Measurements from ENCODE around the gene ZNF428. TPM values are rescaled to one million over a fixed set of nuclear protein-coding genes. Genes with fewer than 3 reads are reported as not detected.
A peak's percentile ranks its signal among the peaks of the same experiment; 100 is the strongest.

Gene ZNF428
- total and polyA plus RNA-seq, 7 donors = 18.0 to 40.2 (median 33.6) TPM

DNA sequence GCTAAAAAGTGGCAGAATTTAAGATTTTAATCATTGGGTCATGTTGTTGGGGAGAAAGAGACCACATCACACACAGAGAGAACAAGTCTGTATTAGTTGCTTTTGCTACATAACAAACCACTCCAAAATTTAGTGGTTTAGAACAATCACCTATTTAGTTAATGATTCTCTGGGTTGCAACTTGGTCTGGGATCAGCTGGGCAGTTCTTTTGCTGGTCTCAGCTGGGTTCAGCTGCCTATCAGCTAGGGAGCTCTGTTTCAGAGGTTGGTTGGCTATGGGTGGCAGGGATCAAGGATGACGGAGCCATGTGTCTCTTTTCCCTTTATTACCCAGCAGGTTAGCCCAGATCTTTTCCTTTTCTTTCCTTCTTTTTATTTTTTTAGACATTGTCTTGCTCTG is 34.9 kb downstream of the ZNF428 start:
- DNase-seq = no peak
- Histone ChIP-seq H3K27me3 (no peaks in the 10 kb centered on the region), H3K27ac (no peak overlapping the region), H3K36me3 (peaks cover 0 to 19% (median 5%) of the 10 kb centered on the region in 4 donors), H3K4me1 (peaks cover 0 to 28% (median 26%) of the 10 kb centered on the region in 4 donors), H3K9me3 (no peaks in the 10 kb centered on the region), H3K4me3 (no peak overlapping the region)
- TF ChIP-seq, protein P1, sequence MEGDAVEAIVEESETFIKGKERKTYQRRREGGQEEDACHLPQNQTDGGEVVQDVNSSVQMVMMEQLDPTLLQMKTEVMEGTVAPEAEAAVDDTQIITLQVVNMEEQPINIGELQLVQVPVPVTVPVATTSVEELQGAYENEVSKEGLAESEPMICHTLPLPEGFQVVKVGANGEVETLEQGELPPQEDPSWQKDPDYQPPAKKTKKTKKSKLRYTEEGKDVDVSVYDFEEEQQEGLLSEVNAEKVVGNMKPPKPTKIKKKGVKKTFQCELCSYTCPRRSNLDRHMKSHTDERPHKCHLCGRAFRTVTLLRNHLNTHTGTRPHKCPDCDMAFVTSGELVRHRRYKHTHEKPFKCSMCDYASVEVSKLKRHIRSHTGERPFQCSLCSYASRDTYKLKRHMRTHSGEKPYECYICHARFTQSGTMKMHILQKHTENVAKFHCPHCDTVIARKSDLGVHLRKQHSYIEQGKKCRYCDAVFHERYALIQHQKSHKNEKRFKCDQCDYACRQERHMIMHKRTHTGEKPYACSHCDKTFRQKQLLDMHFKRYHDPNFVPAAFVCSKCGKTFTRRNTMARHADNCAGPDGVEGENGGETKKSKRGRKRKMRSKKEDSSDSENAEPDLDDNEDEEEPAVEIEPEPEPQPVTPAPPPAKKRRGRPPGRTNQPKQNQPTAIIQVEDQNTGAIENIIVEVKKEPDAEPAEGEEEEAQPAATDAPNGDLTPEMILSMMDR (IDR thresholded peaks at IDR 0.05) = no peak
- TF ChIP-seq EP300 (IDR thresholded peaks at IDR 0.05) = no peak
- no peak for TF ChIP-seq POLR2AphosphoS5 (IDR thresholded peaks at IDR 0.05)
- no peak for TF ChIP-seq POLR2A (IDR thresholded peaks at IDR 0.05)
- WGBS, 2 donors = 86 to 93% methylated on average over 1 of the region's 1 CpG
- intact Hi-C loops (cut with DNase I) = no loop called here

DNA sequence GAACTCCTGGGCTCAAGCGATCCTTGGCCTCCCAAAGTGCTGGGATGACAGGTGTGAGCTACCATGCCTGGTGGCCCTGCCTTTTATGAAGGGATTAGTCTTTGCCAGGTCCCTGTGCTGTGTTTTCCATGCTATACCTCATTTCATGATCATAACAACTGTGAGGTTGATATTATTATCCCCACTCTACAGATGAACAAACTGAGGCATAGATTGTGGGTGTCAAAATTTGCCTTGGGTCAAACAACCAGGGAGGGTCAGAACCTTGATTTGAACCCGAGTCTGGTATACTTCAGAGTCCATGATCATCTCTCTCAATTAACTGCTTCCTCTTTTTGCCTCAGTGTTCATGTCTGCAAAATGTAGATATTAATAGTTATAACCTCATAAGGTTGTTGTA is 36.9 kb downstream of the ZNF428 start:
- WGBS, 2 donors = 85 to 88% methylated on average over 2 of the region's 2 CpGs
- Histone ChIP-seq H3K36me3 (peaks cover 0 to 8% (median 3%) of the 10 kb centered on the region in 4 donors), H3K27ac (no peak overlapping the region), H3K27me3 (no peaks in the 10 kb centered on the region), H3K4me3 (no peak overlapping the region), H3K4me1 (peaks cover 0 to 28% (median 26%) of the 10 kb centered on the region in 4 donors), H3K9me3 (no peaks in the 10 kb centered on the region)
- intact Hi-C loops (cut with DNase I) = no loop called here
- TF ChIP-seq POLR2AphosphoS5 (IDR thresholded peaks at IDR 0.05) (no peak), POLR2A (IDR thresholded peaks at IDR 0.05) (no peak), EP300 (IDR thresholded peaks at IDR 0.05) (no peak)
- TF ChIP-seq, protein P1 (IDR thresholded peaks at IDR 0.05) = no peak
- no peak for DNase-seq

DNA sequence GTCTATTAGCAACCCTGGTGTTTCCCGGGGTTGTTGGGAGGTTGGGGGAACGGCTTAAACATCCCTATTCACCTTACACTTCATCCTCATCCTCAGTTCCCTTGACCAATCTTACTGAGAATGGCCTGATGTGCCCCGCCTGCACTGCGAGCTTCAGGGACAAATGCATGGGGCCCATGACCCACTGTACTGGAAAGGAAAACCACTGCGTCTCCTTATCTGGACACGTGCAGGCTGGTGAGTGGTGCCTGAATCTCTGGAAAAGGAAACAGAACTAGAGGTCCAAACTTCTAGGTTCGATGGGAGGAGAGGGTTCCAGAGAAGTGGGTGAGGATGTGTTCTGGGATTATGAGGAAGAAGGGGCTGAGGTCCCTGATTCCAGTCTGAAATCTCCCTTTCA is 38.0 kb downstream of the ZNF428 start:
- WGBS, 2 donors = 81 to 83% methylated on average over 7 of the region's 7 CpGs
- Histone ChIP-seq H3K36me3 (peaks cover 0 to 6% (median 1%) of the 10 kb centered on the region in 4 donors), H3K27me3 (no peaks in the 10 kb centered on the region), H3K4me1 (peaks cover 0 to 28% (median 26%) of the 10 kb centered on the region in 4 donors), H3K27ac (peak overlapping the region; percentile 62 to 77 (median 74)), H3K9me3 (no peaks in the 10 kb centered on the region), H3K4me3 (peak overlapping the region in 3 of 4 donors; percentile 47 to 55 (median 54))
- TF ChIP-seq POLR2AphosphoS5 (IDR thresholded peaks at IDR 0.05) = no peak
- no peak for TF ChIP-seq POLR2A (IDR thresholded peaks at IDR 0.05)
- TF ChIP-seq EP300 (IDR thresholded peaks at IDR 0.05) = no peak
- TF ChIP-seq, protein P1 (IDR thresholded peaks at IDR 0.05) = no peak
- DNase-seq = no peak
- intact Hi-C loops (cut with DNase I) = no loop called here

DNA sequence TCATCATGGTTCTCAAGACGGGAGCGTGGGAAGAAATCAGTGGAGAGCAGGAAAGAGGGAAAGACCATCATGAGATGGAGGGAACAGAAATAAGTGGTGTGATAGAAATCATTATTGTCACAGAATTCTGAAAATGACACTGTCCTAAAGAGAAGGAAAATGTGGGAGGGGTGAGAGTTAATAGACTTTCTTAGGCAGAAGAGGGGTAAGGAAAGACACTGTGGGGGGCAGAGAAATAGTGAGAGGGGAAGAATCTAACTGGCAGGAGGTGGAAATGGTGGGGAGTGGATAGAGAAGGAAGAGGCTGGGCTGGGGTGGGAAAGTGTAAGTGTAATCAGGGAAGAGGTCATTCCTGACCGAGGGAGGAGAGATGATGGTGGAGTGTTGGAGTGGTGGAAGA is 40.6 kb downstream of the ZNF428 start:
- DNase-seq = no peak
- H3K36me3 ChIP-seq = no peaks in the 10 kb centered on the region
- no peak overlapping the region for H3K27ac ChIP-seq
- TF ChIP-seq POLR2A (IDR thresholded peaks at IDR 0.05) (no peak), EP300 (IDR thresholded peaks at IDR 0.05) (no peak), POLR2AphosphoS5 (IDR thresholded peaks at IDR 0.05) (no peak)
- TF ChIP-seq, protein P1 (IDR thresholded peaks at IDR 0.05) = no peak
- 74 to 85% methylated on average over 3 of the region's 3 CpGs for WGBS, 2 donors
- no peak overlapping the region for H3K4me3 ChIP-seq
- intact Hi-C loops (cut with DNase I) = no loop called here
- H3K9me3 ChIP-seq = no peaks in the 10 kb centered on the region
- H3K27me3 ChIP-seq = no peaks in the 10 kb centered on the region
- H3K4me1 ChIP-seq = peaks cover 0 to 41% (median 38%) of the 10 kb centered on the region in 4 donors

Data from sigmoid colon (tissue), 7 donors.